GM12891 (cell line): ENCODE data around the gene SUPT20HL1.
"Not testable (repeated sequence)": the region's sequence is repeated elsewhere in the genome, so short reads cannot be mapped to it uniquely, and the experiment has no call there.

ENCODE experiments used
- POLR2A ChIP-seq: IDR thresholded peaks from 2 replicates; pipeline ENCODE4 v1.6.1; 2011; ENCODE audit warnings: low read depth, low read length, control low read depth
- POLR2AphosphoS5 ChIP-seq: IDR thresholded peaks from 2 replicates; pipeline ENCODE4 v1.6.1; 2011; ENCODE audit warnings: low read depth, low read length, control low read depth
- POU2F2 ChIP-seq: IDR thresholded peaks from 2 replicates; pipeline ENCODE4 v1.6.1; 2011; ENCODE audit warnings: low read depth, mild to moderate bottlenecking, control low read depth, low read length, moderate library complexity
- SPI1 ChIP-seq: IDR thresholded peaks from 2 replicates; pipeline ENCODE4 v1.6.1; 2011; ENCODE audit warnings: low read depth, low read length, control low read depth
- TAF1 ChIP-seq: IDR thresholded peaks from 2 replicates; pipeline ENCODE4 v1.6.1; 2011; ENCODE audit warnings: low read depth, low read length, control low read depth

- not testable (repeated sequence) for TF ChIP-seq POU2F2, POLR2AphosphoS5, POLR2A, TAF1, SPI1
These were observed 48.2 kb upstream of the SUPT20HL1 start for GRCh38 chrX:24312249-24312607.
